Smooth muscle cell (in vitro differentiated cells): Measurements from ENCODE around the gene PLAAT3. TPM values are rescaled to one million over a fixed set of nuclear protein-coding genes. Genes with fewer than 3 reads are reported as not detected.

ENCODE experiments used
- DNase-seq: peaks from one replicate; lab custom pipeline; 2025; ENCODE audit not compliant: unreplicated experiment; lab: John Stamatoyannopoulos, UW
- H2AFZ ChIP-seq: fragments of 200-600 bp; sonication (generic); 2 replicates; pipeline ENCODE4 v1.6.0; 2016; ENCODE audit warnings: antibody characterized with exemption, low read depth, mild to moderate bottlenecking
- H3F3A ChIP-seq: fragments of 200-600 bp; sonication (generic); 2 replicates; pipeline ENCODE4 v1.6.0; 2017; ENCODE audit warnings: antibody characterized with exemption, low read depth
- H3K27ac ChIP-seq: fragments of 200-600 bp; sonication (generic); 2 replicates; pipeline ENCODE4 v1.5.1; 2016; ENCODE audit warnings: low read depth, mild to moderate bottlenecking
- H3K27me3 ChIP-seq: fragments of 200-600 bp; sonication (generic); 2 replicates; pipeline ENCODE4 v1.6.1; 2016; ENCODE audit warnings: low read depth, mild to moderate bottlenecking
- H3K36me3 ChIP-seq: fragments of 200-600 bp; sonication (generic); 2 replicates; pipeline ENCODE4 v1.5.1; 2016; ENCODE audit warnings: low read depth
- H3K4me1 ChIP-seq: fragments of 200-600 bp; sonication (generic); 2 replicates; pipeline ENCODE4 v1.5.1; 2016; ENCODE audit warnings: low read depth
- H3K4me2 ChIP-seq: fragments of 200-600 bp; sonication (generic); 2 replicates; pipeline ENCODE4 v1.6.0; 2016; ENCODE audit warnings: mild to moderate bottlenecking
- H3K4me3 ChIP-seq: fragments of 200-600 bp; sonication (generic); 2 replicates; pipeline ENCODE4 v1.5.1; 2016; ENCODE audit warnings: mild to moderate bottlenecking
- H3K79me2 ChIP-seq: fragments of 200-600 bp; sonication (generic); 2 replicates; pipeline ENCODE4 v1.6.0; 2016; ENCODE audit warnings: low read depth, mild to moderate bottlenecking
- H3K9ac ChIP-seq: fragments of 200-600 bp; sonication (generic); 2 replicates; pipeline ENCODE4 v1.6.0; 2016; ENCODE audit warnings: low read depth
- H3K9me3 ChIP-seq: fragments of 200-600 bp; sonication (generic); replicated peaks from 2 replicates; pipeline ENCODE4 v1.5.1; 2016; ENCODE audit warnings: low read depth
- H4K20me1 ChIP-seq: fragments of 200-600 bp; sonication (generic); 2 replicates; pipeline ENCODE4 v1.6.0; 2016; ENCODE audit warnings: low read depth
- WGBS: methylation state at CpG from one replicate; pipeline ENCODE4 v1.1.7; 2016; ENCODE audit warnings: low lambda C conversion rate; 5-methylcytosine and 5-hydroxymethylcytosine counted together
- polyA plus RNA-seq: library from polyadenylated mRNA; unstranded; fragments of >200 nt; fragmentation: Nextera tagmentation; extraction: Ambion mirVana; gene quantifications from 2 replicates; pipeline ENCODE4 v1.2.1, GENCODE V29; 2016
- total RNA-seq: library from RNA; depleted of rRNA; stranded (reverse); fragments of >200 nt; gene quantifications from 2 replicates; pipeline ENCODE4 v1.2.3, GENCODE V29; 2014
- TF ChIP-seq, protein P1 (sequence below): fragments of 200-600 bp; sonication (generic); IDR thresholded peaks from 2 replicates; pipeline ENCODE4 v1.5.1; 2017; ENCODE audit warnings: borderline replicate concordance, mild to moderate bottlenecking, antibody characterized with exemption; ENCODE audit not compliant: insufficient read depth, poor library complexity, severe bottlenecking

Gene PLAAT3
- total and polyA plus RNA-seq, 2 experiments from 2014 or later = 0.90 to 5.2 TPM

DNA sequence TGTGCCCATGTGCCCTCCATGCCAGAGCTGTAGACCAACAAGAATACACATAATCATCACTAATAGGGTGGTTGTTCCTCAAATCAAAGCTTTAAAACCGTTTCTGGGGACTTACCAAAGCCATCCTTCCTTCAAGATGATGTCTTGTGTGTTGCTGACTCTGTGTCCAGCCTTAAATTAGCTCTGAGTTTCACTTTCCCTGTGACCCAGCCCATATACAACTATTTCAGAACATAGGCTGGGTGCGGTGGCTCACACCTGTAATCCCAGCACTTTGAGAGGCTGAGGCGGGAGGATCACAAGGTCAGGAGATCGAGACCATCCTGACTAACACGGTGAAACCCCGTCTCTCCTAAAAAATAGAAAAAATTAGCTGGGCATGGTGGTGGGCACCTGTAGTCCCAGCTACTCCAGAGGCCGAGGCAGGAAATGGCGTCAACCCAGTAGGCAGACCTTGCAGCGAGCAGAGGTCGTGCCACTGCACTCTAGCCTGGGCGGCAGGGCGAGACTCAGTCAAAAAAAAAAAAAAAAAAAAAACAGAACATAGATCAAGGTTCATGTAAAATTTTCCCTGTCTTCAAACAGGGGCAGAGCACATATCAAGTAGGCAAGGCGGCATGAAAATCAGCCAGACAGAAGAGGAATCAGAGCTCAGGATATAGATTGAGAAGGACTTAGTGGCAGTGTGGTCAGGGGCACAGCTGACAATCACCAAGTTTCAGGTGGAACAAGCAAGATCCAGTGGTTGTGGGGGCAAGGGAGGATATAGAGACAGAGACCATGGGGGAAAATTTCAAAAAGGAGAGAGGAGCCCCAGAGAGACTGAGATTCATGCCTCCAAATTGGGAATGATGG is 50.8 kb downstream of the PLAAT3 start, which contains the start of gene PLAAT2:
Gene PLAAT2 (minus strand): TSS at position 179 of the 855 bp plus-strand sequence. CDS start 55 bp downstream, at position 124.
- H3K4me2 ChIP-seq = no peak within 1 kb of the TSS
- H4K20me1 ChIP-seq = no peaks in the 10 kb centered on the region
- no peaks in the 10 kb centered on the region for H3K9me3 ChIP-seq
- H3F3A ChIP-seq = peaks cover 5% of the 10 kb centered on the region
- no peaks in the 10 kb centered on the region for H3K79me2 ChIP-seq
- H3K9ac ChIP-seq = no peak within 1 kb of the TSS
- H3K27ac ChIP-seq = no peak within 1 kb of the TSS
- H3K4me3 ChIP-seq = no peak within 1 kb of the TSS
- no peaks in the 10 kb centered on the region for H3K36me3 ChIP-seq
- DNase-seq = no peak
- WGBS = 95% methylated on average over 13 of the region's 13 CpGs
- H3K4me1 ChIP-seq = peaks cover 4% of the 10 kb centered on the region
- no peak within 1 kb of the TSS for H2AFZ ChIP-seq
- TF ChIP-seq, protein P1, sequence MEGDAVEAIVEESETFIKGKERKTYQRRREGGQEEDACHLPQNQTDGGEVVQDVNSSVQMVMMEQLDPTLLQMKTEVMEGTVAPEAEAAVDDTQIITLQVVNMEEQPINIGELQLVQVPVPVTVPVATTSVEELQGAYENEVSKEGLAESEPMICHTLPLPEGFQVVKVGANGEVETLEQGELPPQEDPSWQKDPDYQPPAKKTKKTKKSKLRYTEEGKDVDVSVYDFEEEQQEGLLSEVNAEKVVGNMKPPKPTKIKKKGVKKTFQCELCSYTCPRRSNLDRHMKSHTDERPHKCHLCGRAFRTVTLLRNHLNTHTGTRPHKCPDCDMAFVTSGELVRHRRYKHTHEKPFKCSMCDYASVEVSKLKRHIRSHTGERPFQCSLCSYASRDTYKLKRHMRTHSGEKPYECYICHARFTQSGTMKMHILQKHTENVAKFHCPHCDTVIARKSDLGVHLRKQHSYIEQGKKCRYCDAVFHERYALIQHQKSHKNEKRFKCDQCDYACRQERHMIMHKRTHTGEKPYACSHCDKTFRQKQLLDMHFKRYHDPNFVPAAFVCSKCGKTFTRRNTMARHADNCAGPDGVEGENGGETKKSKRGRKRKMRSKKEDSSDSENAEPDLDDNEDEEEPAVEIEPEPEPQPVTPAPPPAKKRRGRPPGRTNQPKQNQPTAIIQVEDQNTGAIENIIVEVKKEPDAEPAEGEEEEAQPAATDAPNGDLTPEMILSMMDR = no peak
- no peaks in the 10 kb centered on the region for H3K27me3 ChIP-seq

DNA sequence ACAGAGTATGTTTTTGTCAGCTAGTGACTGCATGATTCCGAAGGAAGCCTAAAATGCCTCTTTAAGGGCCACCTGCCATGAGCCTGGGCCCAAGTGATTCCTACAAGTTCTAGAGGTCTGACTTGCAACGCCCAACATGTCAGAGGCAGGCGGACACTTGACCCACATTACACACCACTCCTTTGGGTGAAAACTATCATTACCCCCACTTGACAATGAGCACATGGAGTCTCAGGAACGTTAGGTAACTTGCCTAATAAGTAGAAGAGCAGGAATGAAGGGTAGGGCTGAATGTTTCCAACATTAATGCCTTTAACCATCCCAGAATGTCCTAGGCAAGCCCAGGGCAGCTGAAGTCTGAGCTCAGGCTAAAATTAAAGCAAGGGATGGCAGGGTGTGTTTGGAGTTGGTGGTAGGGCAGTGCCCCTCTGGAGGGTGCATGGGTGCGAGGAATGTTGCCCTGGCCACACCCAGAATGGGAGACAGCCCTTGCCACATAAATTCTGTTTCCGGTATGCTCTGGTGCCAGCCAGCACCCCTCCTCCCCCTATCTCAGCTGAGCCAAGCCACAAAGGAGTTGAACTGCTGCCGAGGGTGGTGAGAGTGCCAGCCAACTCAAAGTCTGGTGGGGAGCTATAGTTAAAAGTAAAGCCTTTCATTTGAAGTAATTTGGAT is 53.6 kb downstream of the PLAAT3 start:
- no peaks in the 10 kb centered on the region for H4K20me1 ChIP-seq
- H3K79me2 ChIP-seq = no peaks in the 10 kb centered on the region
- no peak overlapping the region for H3K9ac ChIP-seq
- no peak overlapping the region for H3K27ac ChIP-seq
- TF ChIP-seq, protein P1 = no peak
- H3K27me3 ChIP-seq = no peaks in the 10 kb centered on the region
- no peaks in the 10 kb centered on the region for H3F3A ChIP-seq
- no peak for DNase-seq
- 84% methylated on average over 7 of the region's 7 CpGs for WGBS
- H3K4me1 ChIP-seq = no peaks in the 10 kb centered on the region
- H3K9me3 ChIP-seq = no peaks in the 10 kb centered on the region
- no peak overlapping the region for H2AFZ ChIP-seq
- H3K4me2 ChIP-seq = no peak overlapping the region
- H3K36me3 ChIP-seq = no peaks in the 10 kb centered on the region
- H3K4me3 ChIP-seq = no peak overlapping the region

- H2AFZ ChIP-seq = no peak overlapping the region
- no peaks in the 10 kb centered on the region for H3K79me2 ChIP-seq
- H3K9me3 ChIP-seq = no peaks in the 10 kb centered on the region
- TF ChIP-seq, protein P1 = no peak
- H3K27me3 ChIP-seq = no peaks in the 10 kb centered on the region
- no peaks in the 10 kb centered on the region for H4K20me1 ChIP-seq
- no peak for DNase-seq
- no peak overlapping the region for H3K9ac ChIP-seq
- no peak overlapping the region for H3K4me2 ChIP-seq
- peaks cover 4% of the 10 kb centered on the region for H3K4me1 ChIP-seq
- H3K27ac ChIP-seq = no peak overlapping the region
- WGBS = 98% methylated on average over 7 of the region's 7 CpGs
- H3K36me3 ChIP-seq = no peaks in the 10 kb centered on the region
- no peak overlapping the region for H3K4me3 ChIP-seq
- H3F3A ChIP-seq = no peaks in the 10 kb centered on the region
Measured at GRCh38 chr11:63558459-63559157, 55.6 kb downstream of the PLAAT3 start.
